Thoracic aorta (tissue), 2 donors: ENCODE data around the gene SEMA4D. TPM values are rescaled to one million over a fixed set of nuclear protein-coding genes. Genes with fewer than 3 reads are reported as not detected.

Experiments used
- ATAC-seq: fragments of 150-250 bp; one replicate; pipeline ENCODE4 v1.8.0; 2017; ENCODE audit warnings: low read depth; ENCODE audit not compliant: insufficient number of reproducible peaks, low FRiP score
- DNase-seq: peaks from one replicate; pipeline ENCODE4 v3.0.0-alpha.2; 2020; ENCODE audit warnings: low spot score
- H3K27ac ChIP-seq, 2 donors: fragments of 200-600 bp; sonication (generic); 1 replicate in 1 of 2; 2 replicates in 1 of 2; pipeline ENCODE4 v1.5.1; 2016; ENCODE audit warnings: mild to moderate bottlenecking in 2 of 2, moderate library complexity in 2 of 2
- H3K27me3 ChIP-seq: fragments of 200-600 bp; sonication (generic); replicated peaks from 2 replicates; pipeline ENCODE4 v1.6.0; 2016; ENCODE audit warnings: mild to moderate bottlenecking; ENCODE audit not compliant: insufficient read depth
- H3K36me3 ChIP-seq: fragments of 200-600 bp; sonication (generic); one replicate; pipeline ENCODE4 v1.5.1; 2016
- H3K4me1 ChIP-seq, 2 donors: fragments of 200-600 bp; sonication (generic); 1 replicate in 1 of 2; 2 replicates in 1 of 2; pipeline versions ENCODE4 v1.5.1 to v1.6.0; 2016; ENCODE audit warnings: low read depth in 2 of 2, mild to moderate bottlenecking in 1 of 2; ENCODE audit not compliant: control insufficient read depth in 1 of 2
- H3K4me3 ChIP-seq: fragments of 200-600 bp; sonication (generic); 2 replicates; pipeline ENCODE4 v1.5.1; 2016; ENCODE audit warnings: mild to moderate bottlenecking
- H3K9me3 ChIP-seq: fragments of 200-600 bp; sonication (generic); 2 replicates; pipeline ENCODE4 v1.5.1; 2016
- total RNA-seq, 2 donors: library from RNA; depleted of rRNA; stranded (reverse); fragments of >200 nt; gene quantifications; one replicate each; pipeline versions ENCODE4 v1.1.0 to v1.2.3, GENCODE V29; 2016
- TF ChIP-seq, protein P1 (sequence below): fragments of 200-600 bp; sonication (generic); IDR thresholded peaks from one replicate; pipeline ENCODE4 v1.5.1; 2019; ENCODE audit warnings: antibody characterized with exemption

SEMA4D gene
- total RNA-seq, 2 donors from 2014 or later, result 16.9 to 20.2 TPM

DNA sequence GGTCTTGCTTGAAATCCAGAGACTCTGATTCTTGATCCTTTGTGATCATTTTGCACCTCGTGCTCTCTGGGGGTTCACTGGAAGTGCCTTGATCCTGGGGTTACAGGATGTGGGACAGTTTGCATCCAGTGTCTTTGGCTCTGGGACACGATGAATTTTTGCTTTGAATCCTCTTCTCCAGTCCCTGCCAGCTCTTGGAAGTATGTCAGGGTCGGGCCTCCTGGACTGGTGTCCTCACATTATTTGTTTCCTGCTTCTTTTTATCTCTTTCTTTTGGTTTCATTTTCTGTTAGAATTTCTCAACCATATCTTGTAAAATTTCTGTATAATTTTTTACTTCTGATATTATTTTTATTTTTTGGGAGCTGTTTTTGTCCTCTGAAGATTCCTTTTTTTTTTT, 145.5 kb downstream of the SEMA4D start:
- TF ChIP-seq, protein P1, sequence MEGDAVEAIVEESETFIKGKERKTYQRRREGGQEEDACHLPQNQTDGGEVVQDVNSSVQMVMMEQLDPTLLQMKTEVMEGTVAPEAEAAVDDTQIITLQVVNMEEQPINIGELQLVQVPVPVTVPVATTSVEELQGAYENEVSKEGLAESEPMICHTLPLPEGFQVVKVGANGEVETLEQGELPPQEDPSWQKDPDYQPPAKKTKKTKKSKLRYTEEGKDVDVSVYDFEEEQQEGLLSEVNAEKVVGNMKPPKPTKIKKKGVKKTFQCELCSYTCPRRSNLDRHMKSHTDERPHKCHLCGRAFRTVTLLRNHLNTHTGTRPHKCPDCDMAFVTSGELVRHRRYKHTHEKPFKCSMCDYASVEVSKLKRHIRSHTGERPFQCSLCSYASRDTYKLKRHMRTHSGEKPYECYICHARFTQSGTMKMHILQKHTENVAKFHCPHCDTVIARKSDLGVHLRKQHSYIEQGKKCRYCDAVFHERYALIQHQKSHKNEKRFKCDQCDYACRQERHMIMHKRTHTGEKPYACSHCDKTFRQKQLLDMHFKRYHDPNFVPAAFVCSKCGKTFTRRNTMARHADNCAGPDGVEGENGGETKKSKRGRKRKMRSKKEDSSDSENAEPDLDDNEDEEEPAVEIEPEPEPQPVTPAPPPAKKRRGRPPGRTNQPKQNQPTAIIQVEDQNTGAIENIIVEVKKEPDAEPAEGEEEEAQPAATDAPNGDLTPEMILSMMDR, result no peak
- Histone ChIP-seq H3K27ac (no peak overlapping the region), H3K4me1 (no peaks in the 10 kb centered on the region), H3K27me3 (no peaks in the 10 kb centered on the region), H3K9me3 (no peaks in the 10 kb centered on the region), H3K4me3 (no peak overlapping the region), H3K36me3 (peaks cover 83% of the 10 kb centered on the region)
- no peak for DNase-seq
- ATAC-seq, result no peak

DNA sequence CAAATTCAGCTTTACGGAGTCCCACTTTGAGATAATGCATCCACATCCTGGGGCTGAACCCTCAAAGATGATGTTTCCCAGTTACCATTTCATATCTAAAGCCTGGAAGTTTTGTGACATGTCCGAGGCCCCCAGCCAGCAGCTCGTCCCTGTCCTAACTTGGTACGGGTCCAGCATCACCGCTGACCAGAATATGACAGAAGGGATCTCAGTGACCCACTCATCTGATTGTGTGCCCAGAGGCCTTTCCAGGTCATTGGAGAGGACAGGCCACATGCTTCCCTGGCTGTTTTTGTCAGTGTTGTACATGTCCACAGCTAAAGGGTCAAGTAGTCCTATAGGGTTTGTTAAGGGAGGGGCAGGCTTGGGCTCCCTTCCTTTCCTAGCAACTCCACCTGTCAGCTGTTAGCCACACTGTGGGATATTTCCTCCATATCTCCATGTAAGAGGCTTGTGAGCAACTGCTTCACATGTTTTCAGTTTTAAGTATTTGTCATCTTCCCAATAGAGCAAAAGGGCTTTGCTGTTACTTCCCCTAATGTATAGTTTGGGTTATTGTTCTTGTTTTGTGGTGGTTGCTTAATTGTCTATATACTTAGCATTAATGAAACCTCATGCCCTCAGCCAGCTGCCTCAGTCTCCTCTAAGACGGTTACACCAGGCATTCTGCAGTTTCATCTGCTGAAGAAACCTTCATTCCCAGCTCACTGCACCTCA, 146.2 kb downstream of the SEMA4D start:
- H3K4me1 ChIP-seq, result no peaks in the 10 kb centered on the region
- TF ChIP-seq, protein P1, result no peak
- no peak overlapping the region for H3K27ac ChIP-seq
- H3K4me3 ChIP-seq, result no peak overlapping the region
- no peaks in the 10 kb centered on the region for H3K27me3 ChIP-seq
- DNase-seq, result no peak
- no peak for ATAC-seq
- H3K36me3 ChIP-seq, result peaks cover 78% of the 10 kb centered on the region
- H3K9me3 ChIP-seq, result no peaks in the 10 kb centered on the region

DNA sequence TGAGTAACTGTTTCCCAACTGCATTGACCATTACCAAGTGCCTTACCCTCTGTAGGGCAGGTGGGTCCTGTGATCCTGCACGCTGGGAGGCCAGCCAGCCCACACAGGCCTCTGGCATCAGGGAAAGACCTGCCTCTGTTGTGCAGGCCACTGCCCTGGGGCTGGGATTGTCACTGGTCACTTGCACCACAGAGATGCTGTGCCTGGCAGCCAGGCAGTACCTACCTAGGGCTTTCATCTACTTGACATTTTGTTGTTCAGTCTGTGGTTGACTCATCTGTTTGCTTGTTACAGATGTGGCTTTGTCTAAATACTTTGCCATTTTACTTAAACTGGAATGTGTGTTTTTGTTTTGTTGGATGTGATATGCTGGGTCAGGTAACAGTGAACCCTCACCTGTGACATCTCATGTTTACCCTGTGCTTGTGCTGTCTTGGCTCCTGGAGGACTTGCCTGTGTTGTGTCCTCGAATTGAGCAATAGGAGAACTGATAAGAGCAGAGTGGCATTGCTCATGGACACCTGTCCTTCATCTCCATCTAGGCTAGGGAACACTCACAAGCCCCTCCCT, 146.8 kb downstream of the SEMA4D start:
- Histone ChIP-seq H3K36me3 (peaks cover 81% of the 10 kb centered on the region), H3K4me1 (no peaks in the 10 kb centered on the region), H3K27me3 (no peaks in the 10 kb centered on the region), H3K27ac (no peak overlapping the region), H3K9me3 (no peaks in the 10 kb centered on the region), H3K4me3 (no peak overlapping the region)
- DNase-seq (no peak), ATAC-seq (no peak)
- TF ChIP-seq, protein P1, result no peak

DNA sequence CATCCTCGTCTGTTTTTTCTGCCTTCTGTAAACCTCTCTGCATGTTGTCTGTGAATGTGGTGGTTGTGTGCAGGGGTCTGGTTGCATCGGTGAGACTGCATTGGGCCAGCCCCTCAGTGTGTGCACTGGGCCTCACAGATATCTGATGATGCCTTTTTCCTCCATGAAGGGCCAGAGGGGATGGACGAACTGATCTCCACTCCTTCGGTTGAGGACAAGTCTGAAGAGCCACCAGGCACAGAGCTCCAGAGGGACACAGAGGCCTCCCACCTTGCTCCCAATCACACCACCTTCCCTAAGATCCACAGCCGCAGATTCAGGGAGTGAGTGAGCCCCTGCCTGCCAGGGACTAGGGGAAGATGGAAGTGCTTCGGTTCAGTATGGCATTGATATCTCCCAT, 148.3 kb downstream of the SEMA4D start:
- Histone ChIP-seq H3K27me3 (no peaks in the 10 kb centered on the region), H3K4me3 (no peak overlapping the region), H3K9me3 (no peaks in the 10 kb centered on the region), H3K36me3 (peaks cover 84% of the 10 kb centered on the region), H3K27ac (no peak overlapping the region), H3K4me1 (no peaks in the 10 kb centered on the region)
- DNase-seq, result no peak
- ATAC-seq, result no peak
- TF ChIP-seq, protein P1, result no peak

DNA sequence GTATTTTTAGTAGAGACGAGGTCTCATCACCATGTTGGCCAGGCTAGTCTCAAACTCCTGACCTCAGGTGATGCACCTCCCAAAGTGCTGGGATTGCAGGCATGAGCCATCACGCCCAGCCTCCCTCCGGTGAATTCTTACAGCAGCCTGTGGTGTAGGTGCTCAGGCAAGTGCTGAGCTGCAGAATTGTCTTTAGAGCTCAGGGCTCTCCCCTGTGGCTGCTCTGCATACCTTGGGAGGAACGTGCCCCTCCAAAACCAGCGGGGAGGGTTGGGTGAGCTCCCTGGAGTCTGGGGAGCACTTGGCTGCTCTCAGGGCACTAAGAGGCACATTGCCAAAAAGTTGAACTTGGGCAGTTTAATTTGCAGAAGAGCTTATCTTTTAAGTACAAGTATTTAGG, 150.3 kb downstream of the SEMA4D start:
- no peak for ATAC-seq
- H3K27ac ChIP-seq, result no peak overlapping the region
- H3K36me3 ChIP-seq, result peaks cover 81% of the 10 kb centered on the region
- H3K9me3 ChIP-seq, result no peaks in the 10 kb centered on the region
- DNase-seq, result no peak
- TF ChIP-seq, protein P1, result no peak
- no peaks in the 10 kb centered on the region for H3K27me3 ChIP-seq
- H3K4me1 ChIP-seq, result no peaks in the 10 kb centered on the region
- no peak overlapping the region for H3K4me3 ChIP-seq
